ENCODE measurements around the gene CDKN2B-AS1.

The CDKN2B-AS1 gene

GRCh38 chr9:22154064-22154463 is 159.5 kb downstream of the CDKN2B-AS1 start:
- DNase-seq (ENCODE audit: low read depth in 2 of 2) = no peak

GRCh38 chr9:22156586-22156985 is 162.0 kb downstream of the CDKN2B-AS1 start:
- DNase-seq (ENCODE audit: low read depth in 2 of 2) = no peak

GRCh38 chr9:22157276-22157675 is 162.7 kb downstream of the CDKN2B-AS1 start:
- no peak for DNase-seq (ENCODE audit: low read depth in 2 of 2)

- DNase-seq (ENCODE audit: low read depth in 2 of 2) = no peak
These were observed 163.2 kb downstream of the CDKN2B-AS1 start for GRCh38 chr9:22157828-22158227.

- no peak for DNase-seq (ENCODE audit: low read depth in 2 of 2)
These were observed 163.7 kb downstream of the CDKN2B-AS1 start for GRCh38 chr9:22158271-22158670.

GRCh38 chr9:22158927-22159346 is 164.3 kb downstream of the CDKN2B-AS1 start:
- no peak for DNase-seq (ENCODE audit: low read depth in 2 of 2)

GRCh38 chr9:22159586-22159985 is 165.0 kb downstream of the CDKN2B-AS1 start:
- DNase-seq (ENCODE audit: low read depth in 2 of 2) = no peak

GRCh38 chr9:22160221-22160620 is 165.6 kb downstream of the CDKN2B-AS1 start:
- peak; percentile 86 for DNase-seq (ENCODE audit: low read depth in 2 of 2)

GRCh38 chr9:22165144-22165543 is 170.6 kb downstream of the CDKN2B-AS1 start:
- DNase-seq (ENCODE audit: low read depth in 2 of 2) = peak in 1 of 2 experiments; percentile 46

- peak in 1 of 2 experiments; percentile 54 for DNase-seq (ENCODE audit: low read depth in 2 of 2)
These were observed 174.7 kb downstream of the CDKN2B-AS1 start for GRCh38 chr9:22169243-22169642.

GRCh38 chr9:22169727-22170503 is 175.3 kb downstream of the CDKN2B-AS1 start:
- peak in 1 of 2 experiments; percentile 49 for DNase-seq (ENCODE audit: low read depth in 2 of 2)

Data from fibroblast of skin of left biceps (primary cell).